ENCODE data around the gene ATXN7L1. TPM values are rescaled to one million over a fixed set of nuclear protein-coding genes. Genes with fewer than 3 reads are reported as not detected.

ATXN7L1 gene
- total and polyA plus RNA-seq, 2 of the 8 experiments (the other 6 are each of a cell fraction or from before 2014, with no cell fraction given) = 14.3 to 34.0 TPM

GRCh38 chr7:105713488-105714465 lies 162.6 kb downstream of the ATXN7L1 start:
- Histone ChIP-seq H4K20me1 (replicated peaks in 1 of 2; ENCODE audit: control insufficient read depth in 1 of 2, insufficient read depth in 2 of 2, low read length in 2 of 2) (no peaks in the 10 kb centered on the region), H2BK120ac (replicated peaks; ENCODE audit: low read depth, low read length) (no peak overlapping the region), H3K14ac (ENCODE audit: insufficient read length) (no peak overlapping the region), H3K79me2 (ENCODE audit: control insufficient read depth in 1 of 2, insufficient read depth in 2 of 2, low read length in 2 of 2) (no peaks in the 10 kb centered on the region), H2AK5ac (ENCODE audit: low read depth, low read length) (no peak overlapping the region), H3K56ac (replicated peaks; ENCODE audit: insufficient read length, low read depth, low read length) (no peak overlapping the region), H3K4ac (replicated peaks; ENCODE audit: insufficient read length, low read depth, low read length) (no peak overlapping the region), H3K4me3 (ENCODE audit: extremely low read depth in 1 of 4, insufficient read depth in 2 of 4, low read depth in 3 of 4, low read length in 4 of 4) (no peak overlapping the region), H3K9ac (replicated peaks in 1 of 4; ENCODE audit: extremely low read depth in 1 of 4, low read depth in 3 of 4, low read length in 3 of 4) (no peak overlapping the region; a peak in 1 of 7 replicates), H2BK20ac (ENCODE audit: low read length) (no peak overlapping the region), H3K27ac (ENCODE audit: low read depth, low read length) (no peak overlapping the region), H3K79me1 (ENCODE audit: low read depth, low read length) (no peaks in the 10 kb centered on the region; the same call in 1 of the 2 replicates), H3K18ac (ENCODE audit: extremely low read depth, low read length) (no peak overlapping the region), H4K91ac (replicated peaks; ENCODE audit: insufficient read length, low read length) (no peak overlapping the region), H3K9me3 (ENCODE audit: insufficient read depth in 2 of 2, low read depth in 1 of 2, low read length in 1 of 2) (peaks cover 29 to 38% of the 10 kb centered on the region in 2 experiments), H4K8ac (ENCODE audit: extremely low read depth, insufficient read depth, low read length) (no peak overlapping the region), H2BK5ac (ENCODE audit: low read depth, low read length) (no peak overlapping the region), H2AFZ (ENCODE audit: low read length) (no peak overlapping the region), H2BK12ac (ENCODE audit: low read depth, low read length) (no peak overlapping the region), H2BK15ac (ENCODE audit: low read length) (no peak overlapping the region), H3K27me3 (replicated peaks in 1 of 4; ENCODE audit: control insufficient read depth in 3 of 4, extremely low read depth in 1 of 4, insufficient read depth in 3 of 4, low read length in 3 of 4) (no peaks in the 10 kb centered on the region), H4K5ac (ENCODE audit: insufficient read length, low read depth, low read length) (no peak overlapping the region), H3K36me3 (ENCODE audit: control insufficient read depth in 2 of 4, insufficient read depth in 4 of 4, low read length in 3 of 4) (peaks cover 0 to 27% (median 1%) of the 10 kb centered on the region in 4 experiments; a peak in 4 of 8 replicates), H3K23me2 (ENCODE audit: low read depth, low read length) (no peaks in the 10 kb centered on the region), H3K23ac (ENCODE audit: insufficient read length) (no peak overlapping the region), H3K4me1 (replicated peaks in 1 of 4; ENCODE audit: control insufficient read depth in 3 of 4, insufficient read depth in 4 of 4, low read length in 3 of 4) (peaks cover 0 to 7% (median 3%) of the 10 kb centered on the region in 4 experiments; a peak in 4 of 7 replicates), H3K4me2 (ENCODE audit: insufficient read depth in 1 of 2, low read depth in 2 of 2, low read length in 2 of 2) (no peak overlapping the region)
- DNase-seq (ENCODE audit: low read depth in 1 of 2, low spot score in 2 of 2) (no peak), FAIRE-seq (no peak)
- WGBS, 2 experiments (ENCODE audit: extremely low coverage in 1 of 2, insufficient coverage in 1 of 2, insufficient read length in 1 of 2, insufficient replicate concordance in 2 of 2, low coverage in 1 of 2, low lambda C conversion rate in 2 of 2, missing lambda C conversion rate in 1 of 2) = 96% methylated on average over 6 of the region's 6 CpGs; no CpG with 5 or more reads in 1 of the 2 experiments
- ChIA-PET CTCF (ENCODE audit: partially characterized antibody) (interaction anchor here (0.6 to 3.0 kb wide), 10 partner anchors 8 to 438 kb away, joined by 3 to 13 read pairs (median 4); no protein-coding TSS in a partner anchor), POLR2A (ENCODE audit: partially characterized antibody) (interaction anchor here (1.4 kb wide), 1 partner anchor 24 kb away, joined by 3 read pairs; no protein-coding TSS in a partner anchor)
- no peak for TF ChIP-seq TAF1 (IDR thresholded peaks at IDR 0.05; ENCODE audit: low read depth, low read length)
- no peak for TF ChIP-seq E2F6 (IDR thresholded peaks at IDR 0.05)
- no peak for TF ChIP-seq CHD1 (IDR thresholded peaks at IDR 0.05; ENCODE audit: low read depth, low read length)
- no peak for TF ChIP-seq EGR1 (IDR thresholded peaks at IDR 0.05; ENCODE audit: borderline replicate concordance, low read depth, low read length)
- no peak for TF ChIP-seq SP4 (IDR thresholded peaks at IDR 0.05; ENCODE audit: low read length)

All from H1 (cell line).